CD4-positive, CD25-positive, alpha-beta regulatory T cell (primary cell): Measurements from ENCODE around the gene GNAT1. TPM values are rescaled to one million over a fixed set of nuclear protein-coding genes. Genes with fewer than 3 reads are reported as not detected.
A peak's percentile ranks its signal among the peaks of the same experiment; 100 is the strongest.
"Not testable (repeated sequence)": the region's sequence is repeated elsewhere in the genome, so short reads cannot be mapped to it uniquely, and the experiment has no call there.

Source experiments
- ATAC-seq, 2 donors: fragments of 150-1000 bp; cut with Tn5 transposase; one replicate each; pipeline ENCODE4 v1.10.0; 2021; ENCODE audit warnings: low read depth in 2 of 2, moderate number of reproducible peaks in 2 of 2, moderate library complexity in 1 of 2
- DNase-seq, 3 donors: peaks; one replicate each; pipeline versions ENCODE4 v3.0.0 to v3.0.0-alpha.2; 2012 to 2022; ENCODE audit warnings: mixed read lengths in 1 of 3
- H3K27ac ChIP-seq: one replicate; pipeline ENCODE4 v1.7.0; 2013; ENCODE audit warnings: mild to moderate bottlenecking, low read length; ENCODE audit not compliant: insufficient read depth, poor library complexity, severe bottlenecking
- H3K27me3 ChIP-seq: one replicate; pipeline ENCODE4 v1.7.0; 2013; ENCODE audit warnings: low read length; ENCODE audit not compliant: control insufficient read depth, insufficient read depth
- H3K36me3 ChIP-seq: one replicate; pipeline ENCODE4 v1.7.0; 2013; ENCODE audit warnings: mild to moderate bottlenecking, low read length, moderate library complexity; ENCODE audit not compliant: control insufficient read depth, insufficient read depth
- H3K4me1 ChIP-seq: 2 replicates; pipeline ENCODE4 v1.7.0; 2013; ENCODE audit warnings: mild to moderate bottlenecking, low read length; ENCODE audit not compliant: insufficient read depth, control insufficient read depth, poor library complexity, severe bottlenecking
- H3K4me3 ChIP-seq: one replicate; pipeline ENCODE4 v1.7.0; 2013; ENCODE audit warnings: low read depth, mild to moderate bottlenecking, low read length, moderate library complexity
- H3K9me3 ChIP-seq, 2 experiments: 1 replicate in 1 of 2; 2 replicates in 1 of 2; pipeline ENCODE4 v1.7.0; 2013; ENCODE audit warnings: low read length in 2 of 2, mild to moderate bottlenecking in 1 of 2, moderate library complexity in 1 of 2; ENCODE audit not compliant: control insufficient read depth in 2 of 2
- H3K27ac Mint-ChIP-seq, 3 donors: one replicate each; pipeline ENCODE4 v1.8.0; 2020 to 2022; ENCODE audit warnings: mild to moderate bottlenecking in 3 of 3, mixed read lengths in 3 of 3, moderate library complexity in 2 of 3
- H3K27me3 Mint-ChIP-seq: one replicate; pipeline ENCODE4 v1.8.0; 2022; ENCODE audit warnings: mild to moderate bottlenecking, mixed read lengths
- H3K36me3 Mint-ChIP-seq: one replicate; pipeline ENCODE4 v1.8.0; 2020; ENCODE audit warnings: mixed read lengths
- H3K4me1 Mint-ChIP-seq, 4 donors: one replicate each; pipeline ENCODE4 v1.8.0; 2020 to 2022; ENCODE audit warnings: mixed read lengths in 4 of 4, mild to moderate bottlenecking in 1 of 4
- H3K4me3 Mint-ChIP-seq, 4 donors: one replicate each; pipeline ENCODE4 v1.8.0; 2020 to 2022; ENCODE audit warnings: mild to moderate bottlenecking in 4 of 4, mixed read lengths in 4 of 4, moderate library complexity in 3 of 4
- H3K9me3 Mint-ChIP-seq, 7 donors: one replicate each; pipeline ENCODE4 v1.8.0; 2020 to 2022; ENCODE audit warnings: mixed read lengths in 7 of 7, mild to moderate bottlenecking in 3 of 7, moderate library complexity in 2 of 7
- polyA plus RNA-seq, 4 donors: library from polyadenylated mRNA; unstranded; fragments of 300-500 nt; fragmentation: Illumina TruSeq; gene quantifications; one replicate each; pipeline ENCODE4 v1.2.3, GENCODE V29; 2021
- total RNA-seq: library from RNA; stranded (reverse); gene quantifications from one replicate; pipeline ENCODE4 v1.2.3, GENCODE V29; 2022

Gene GNAT1
- total and polyA plus RNA-seq, 5 donors from 2014 or later = not detected

- not testable (repeated sequence) for ATAC-seq, H3K4me3 ChIP-seq, H3K9me3 ChIP-seq, H3K36me3 Mint-ChIP-seq, H3K27me3 Mint-ChIP-seq, H3K27me3 ChIP-seq, H3K9me3 Mint-ChIP-seq, DNase-seq
- H3K4me1 ChIP-seq = peaks cover 100% of the 10 kb centered on the region
- Mint-ChIP-seq H3K4me1 (peaks cover 6 to 90% (median 46%) of the 10 kb centered on the region in 4 donors), H3K4me3 (peak overlapping the region in 3 of 4 donors; percentile 79 to 87 (median 85)), H3K27ac (peak overlapping the region; percentile 42 to 94 (median 79))
- peaks cover 14% of the 10 kb centered on the region for H3K36me3 ChIP-seq
- peak overlapping the region; percentile 90 for H3K27ac ChIP-seq
Observed at GRCh38 chr3:50244813-50245212, 53.4 kb downstream of the GNAT1 start.

GRCh38 chr3:50245251-50245745 is 53.9 kb downstream of the GNAT1 start:
- no peaks in the 10 kb centered on the region for H3K9me3 ChIP-seq

GRCh38 chr3:50245831-50246516 is 54.6 kb downstream of the GNAT1 start:
- Mint-ChIP-seq H3K36me3 (peaks cover 6% of the 10 kb centered on the region), H3K9me3 (peaks cover 0 to 2% (median 0%) of the 10 kb centered on the region in 7 donors), H3K4me3 (peak overlapping the region; percentile 79 to 86 (median 85)), H3K4me1 (peaks cover 6 to 90% (median 46%) of the 10 kb centered on the region in 4 donors), H3K27me3 (peaks cover 6% of the 10 kb centered on the region), H3K27ac (peak overlapping the region; percentile 71 to 94 (median 87))
- Histone ChIP-seq H3K36me3 (peaks cover 19% of the 10 kb centered on the region), H3K4me3 (peak overlapping the region; percentile 57), H3K27ac (peak overlapping the region; percentile 90), H3K27me3 (no peaks in the 10 kb centered on the region), H3K9me3 (no peaks in the 10 kb centered on the region), H3K4me1 (peaks cover 99% of the 10 kb centered on the region)
- peak; percentile 83 to 86 for ATAC-seq
- peak; percentile 91 to 92 (median 92) for DNase-seq

More at GRCh38 chr3:50245251-50245745, 53.9 kb downstream of the GNAT1 start:
- DNase-seq (no peak), ATAC-seq (no peak)
- Mint-ChIP-seq H3K4me3 (peak overlapping the region in 3 of 4 donors; percentile 35 to 85 (median 79)), H3K27me3 (peaks cover 6% of the 10 kb centered on the region), H3K36me3 (peaks cover 5% of the 10 kb centered on the region), H3K4me1 (peaks cover 6 to 90% (median 46%) of the 10 kb centered on the region in 4 donors), H3K27ac (peak overlapping the region; percentile 71 to 94 (median 79)), H3K9me3 (peaks cover 0 to 2% (median 0%) of the 10 kb centered on the region in 7 donors)
- Histone ChIP-seq H3K27me3 (no peaks in the 10 kb centered on the region), H3K4me3 (peak overlapping the region; percentile 57), H3K4me1 (peaks cover 99% of the 10 kb centered on the region), H3K27ac (peak overlapping the region; percentile 90), H3K36me3 (peaks cover 16% of the 10 kb centered on the region)

GRCh38 chr3:50246517-50246954 is 55.1 kb downstream of the GNAT1 start:
- peaks cover 0 to 2% (median 0%) of the 10 kb centered on the region in 7 donors for H3K9me3 Mint-ChIP-seq
- DNase-seq = peak; percentile 71 to 92 (median 84)
- Histone ChIP-seq H3K4me1 (peaks cover 99% of the 10 kb centered on the region), H3K4me3 (peak overlapping the region; percentile 47), H3K9me3 (no peaks in the 10 kb centered on the region), H3K36me3 (peaks cover 19% of the 10 kb centered on the region), H3K27ac (peak overlapping the region; percentile 90), H3K27me3 (no peaks in the 10 kb centered on the region)
- ATAC-seq = peak; percentile 86 to 90
- peaks cover 6% of the 10 kb centered on the region for H3K27me3 Mint-ChIP-seq
- peak overlapping the region; percentile 79 to 86 (median 85) for H3K4me3 Mint-ChIP-seq
- H3K4me1 Mint-ChIP-seq = peaks cover 6 to 90% (median 45%) of the 10 kb centered on the region in 4 donors
- peak overlapping the region; percentile 87 to 94 (median 91) for H3K27ac Mint-ChIP-seq
- H3K36me3 Mint-ChIP-seq = peaks cover 11% of the 10 kb centered on the region

Other genes with a start within 250 kb of the GNAT1 start
- gene RBM5, start 102.7 kb upstream of the GNAT1 start, total RNA-seq = 395 TPM
- gene RBM5, start 102.7 kb upstream of the GNAT1 start, polyA plus RNA-seq = 10 to 100 TPM; 29.6 to 44.3 (median 37.7) TPM
- gene SEMA3F, start 36.3 kb upstream of the GNAT1 start, total RNA-seq = 0.52 TPM
- not detected for gene SEMA3F, start 36.3 kb upstream of the GNAT1 start, polyA plus RNA-seq
- not detected for gene SLC38A3, start 13.7 kb downstream of the GNAT1 start, total RNA-seq
- gene SLC38A3, start 13.7 kb downstream of the GNAT1 start, polyA plus RNA-seq = not detected
- 373 TPM for gene GNAI2, start 44.6 kb downstream of the GNAT1 start, total RNA-seq
- 100 to 1,000 TPM; 544 to 696 (median 614) TPM for gene GNAI2, start 44.6 kb downstream of the GNAT1 start, polyA plus RNA-seq
- 1.7 TPM for gene SEMA3B, start 77.5 kb downstream of the GNAT1 start, total RNA-seq
- not detected for gene SEMA3B, start 77.5 kb downstream of the GNAT1 start, polyA plus RNA-seq
- gene LSMEM2, start 87.5 kb downstream of the GNAT1 start, total RNA-seq = not detected
- gene LSMEM2, start 87.5 kb downstream of the GNAT1 start, polyA plus RNA-seq = under 1 TPM in 1 of 4 donors, not detected in 3; 0.22 TPM
- gene IFRD2, start 100.8 kb downstream of the GNAT1 start, total RNA-seq = 39.9 TPM
- gene IFRD2, start 100.8 kb downstream of the GNAT1 start, polyA plus RNA-seq = 10 to 100 TPM; 40.6 to 51.9 (median 43.4) TPM
- 2.4 TPM for gene HYAL3, start 107.8 kb downstream of the GNAT1 start, total RNA-seq
- gene HYAL3, start 107.8 kb downstream of the GNAT1 start, polyA plus RNA-seq = 1 to 10 TPM; 1.8 to 8.3 (median 5.6) TPM
- 31.9 TPM for gene NAA80, start 107.8 kb downstream of the GNAT1 start, total RNA-seq
- gene NAA80, start 107.8 kb downstream of the GNAT1 start, polyA plus RNA-seq = 10 to 100 TPM; 13.6 to 23.5 (median 14.6) TPM
- 0.35 TPM for gene HYAL1, start 112.0 kb downstream of the GNAT1 start, total RNA-seq
- under 1 TPM in 3 of 4 donors, not detected in 1; 0.07 to 0.31 (median 0.10) TPM for gene HYAL1, start 112.0 kb downstream of the GNAT1 start, polyA plus RNA-seq
- 1.5 TPM for gene HYAL2, start 131.1 kb downstream of the GNAT1 start, total RNA-seq
- 1 to 10 TPM; 2.7 to 6.5 (median 5.1) TPM for gene HYAL2, start 131.1 kb downstream of the GNAT1 start, polyA plus RNA-seq
- 17.5 TPM for gene TUSC2, start 136.6 kb downstream of the GNAT1 start, total RNA-seq
- gene TUSC2, start 136.6 kb downstream of the GNAT1 start, polyA plus RNA-seq = 10 to 100 TPM; 44.6 to 55.6 (median 49.9) TPM
- 76.0 TPM for gene RASSF1, start 149.2 kb downstream of the GNAT1 start, total RNA-seq
- 10 to 100 TPM; 48.4 to 67.4 (median 54.7) TPM for gene RASSF1, start 149.2 kb downstream of the GNAT1 start, polyA plus RNA-seq
- 1.6 TPM for gene ZMYND10, start 154.1 kb downstream of the GNAT1 start, total RNA-seq
- under 1 TPM in 1 of 4 donors, not detected in 3; 0.09 TPM for gene ZMYND10, start 154.1 kb downstream of the GNAT1 start, polyA plus RNA-seq
- gene NPRL2, start 159.2 kb downstream of the GNAT1 start, total RNA-seq = 30.1 TPM
- 10 to 100 TPM; 43.0 to 51.8 (median 49.6) TPM for gene NPRL2, start 159.2 kb downstream of the GNAT1 start, polyA plus RNA-seq
- gene CYB561D2, start 159.3 kb downstream of the GNAT1 start, total RNA-seq = 28.5 TPM
- gene CYB561D2, start 159.3 kb downstream of the GNAT1 start, polyA plus RNA-seq = 10 to 100 TPM; 66.3 to 92.2 (median 79.2) TPM
- 18.3 TPM for gene TMEM115, start 167.9 kb downstream of the GNAT1 start, total RNA-seq
- 10 to 100 TPM; 33.5 to 38.6 (median 36.5) TPM for gene TMEM115, start 167.9 kb downstream of the GNAT1 start, polyA plus RNA-seq